KOPT-K1 (cell line): ENCODE results near the gene ZMYND8.

Experiments used
- H3K27ac ChIP-seq: fragments of 200-600 bp; sonication (generic); 2 replicates; pipeline ENCODE4 v1.5.1; 2016; ENCODE audit warnings: antibody characterized with exemption, mild to moderate bottlenecking, low read depth, low read length; ENCODE audit not compliant: poor library complexity, severe bottlenecking
- H3K36me3 ChIP-seq: fragments of 200-600 bp; sonication (generic); 2 replicates; pipeline ENCODE4 v1.5.1; 2017; ENCODE audit warnings: antibody characterized with exemption, mild to moderate bottlenecking, low read length, moderate library complexity; ENCODE audit not compliant: insufficient read depth
- H3K9me3 ChIP-seq: fragments of 200-600 bp; sonication (generic); 2 replicates; pipeline ENCODE4 v1.5.1; 2017; ENCODE audit warnings: antibody characterized with exemption, low read length, mild to moderate bottlenecking; ENCODE audit not compliant: insufficient read depth, poor library complexity, severe bottlenecking

The ZMYND8 gene

DNA sequence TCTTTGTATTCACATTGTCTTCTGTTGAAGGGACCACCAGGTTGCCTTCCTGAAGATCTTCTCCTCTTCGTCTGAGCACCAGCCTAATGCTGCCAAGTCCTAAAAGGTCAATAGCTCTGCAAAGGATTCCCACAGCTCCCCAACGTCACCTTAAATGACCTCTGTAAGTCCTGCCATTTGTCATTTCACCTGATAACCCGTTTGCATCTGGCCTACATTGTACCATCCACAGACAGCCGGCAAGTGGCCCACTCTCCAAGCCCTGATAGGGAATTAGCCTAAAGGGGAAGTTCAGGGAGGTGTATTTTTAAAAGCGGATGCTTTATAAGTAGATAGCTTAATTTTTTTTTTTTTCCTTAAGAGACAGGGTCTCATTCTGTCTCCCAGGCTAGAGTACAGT lies 127.8 kb downstream of the ZMYND8 start:
- peaks cover 78% of the 10 kb centered on the region for H3K36me3 ChIP-seq
- H3K27ac ChIP-seq: no peak overlapping the region
- H3K9me3 ChIP-seq: no peaks in the 10 kb centered on the region

DNA sequence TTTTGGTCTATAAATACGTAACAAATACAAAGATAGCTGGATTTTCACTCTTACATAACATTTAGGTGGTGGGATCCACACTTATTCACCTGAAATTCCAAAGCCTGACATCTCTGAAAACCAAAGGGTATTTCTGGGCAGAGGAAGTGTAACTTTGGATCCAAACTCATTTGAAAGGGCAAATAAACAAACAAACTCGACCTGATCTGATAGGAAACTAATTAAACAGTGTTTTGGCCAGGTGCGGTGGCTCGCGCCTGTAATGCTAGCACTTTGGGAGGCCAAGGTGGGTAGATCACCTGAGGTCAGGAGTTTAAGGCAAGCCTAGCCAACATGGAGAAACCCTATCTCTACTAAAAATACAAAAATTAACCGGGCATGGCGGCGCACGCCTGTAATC lies 128.9 kb downstream of the ZMYND8 start:
- Histone ChIP-seq H3K9me3 (no peaks in the 10 kb centered on the region), H3K36me3 (peaks cover 75% of the 10 kb centered on the region), H3K27ac (no peak overlapping the region)

DNA sequence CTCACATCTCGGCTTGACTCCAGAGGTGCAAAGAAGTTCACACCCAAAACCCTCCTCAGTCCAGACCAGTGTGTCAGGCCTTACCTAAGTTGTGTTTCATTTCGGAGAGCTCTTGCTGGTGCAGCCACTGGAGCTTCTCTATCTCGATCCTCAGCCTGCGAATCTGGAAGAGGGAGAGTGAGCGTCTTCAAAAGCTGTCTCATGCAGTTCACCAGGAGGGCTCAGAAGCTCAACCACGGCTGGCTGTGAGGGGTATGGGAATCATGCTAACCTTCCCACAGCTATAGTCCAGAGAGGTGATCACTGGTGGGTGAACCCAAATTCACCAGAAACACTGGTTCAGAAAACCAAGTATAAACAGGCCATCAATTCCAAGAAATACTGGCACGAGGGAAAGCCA lies 129.4 kb downstream of the ZMYND8 start:
- peaks cover 77% of the 10 kb centered on the region for H3K36me3 ChIP-seq
- H3K27ac ChIP-seq: no peak overlapping the region

DNA sequence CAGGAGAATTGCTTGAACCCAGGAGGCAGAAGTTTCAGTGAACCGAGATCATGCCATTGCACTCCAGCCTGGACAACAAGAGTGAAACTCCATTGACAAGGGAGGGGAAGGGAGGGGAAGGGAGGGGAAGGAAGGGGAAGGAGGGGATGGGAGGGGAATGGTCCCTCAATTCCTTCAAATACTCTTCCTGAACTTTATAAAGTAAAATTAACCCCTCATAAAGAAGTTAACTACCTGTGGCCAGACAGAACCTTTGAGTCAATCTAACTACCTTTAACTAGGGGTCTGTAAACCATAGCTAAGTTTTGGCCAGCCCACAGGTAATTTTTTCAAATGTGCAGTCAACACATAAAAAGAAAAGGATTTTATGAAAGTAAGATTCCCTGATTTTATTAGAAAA lies 131.0 kb downstream of the ZMYND8 start:
- Histone ChIP-seq H3K9me3 (no peaks in the 10 kb centered on the region), H3K36me3 (peaks cover 80% of the 10 kb centered on the region), H3K27ac (no peak overlapping the region)

More for the DNA sequence above, 129.4 kb downstream of the ZMYND8 start:
- no peaks in the 10 kb centered on the region for H3K9me3 ChIP-seq

DNA sequence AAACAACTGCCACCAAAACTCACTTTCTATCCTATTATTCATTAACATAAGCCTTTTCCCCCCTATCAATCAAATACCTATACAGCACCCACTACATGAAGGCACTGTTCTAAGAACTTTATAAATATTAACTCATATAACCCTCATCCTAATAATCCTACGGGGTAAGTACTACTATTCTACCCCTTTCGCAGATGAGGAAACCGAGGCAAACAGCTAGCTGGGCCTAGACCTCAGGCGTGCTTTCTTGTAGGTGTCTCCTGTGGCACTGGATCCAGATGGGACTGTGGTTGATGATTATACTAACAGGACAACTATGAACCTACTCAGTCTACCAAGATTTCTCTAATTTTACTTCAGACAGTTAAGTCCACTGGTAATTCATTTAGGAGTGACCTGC lies 131.6 kb downstream of the ZMYND8 start:
- H3K36me3 ChIP-seq: peaks cover 82% of the 10 kb centered on the region
- H3K9me3 ChIP-seq: no peaks in the 10 kb centered on the region
- no peak overlapping the region for H3K27ac ChIP-seq

DNA sequence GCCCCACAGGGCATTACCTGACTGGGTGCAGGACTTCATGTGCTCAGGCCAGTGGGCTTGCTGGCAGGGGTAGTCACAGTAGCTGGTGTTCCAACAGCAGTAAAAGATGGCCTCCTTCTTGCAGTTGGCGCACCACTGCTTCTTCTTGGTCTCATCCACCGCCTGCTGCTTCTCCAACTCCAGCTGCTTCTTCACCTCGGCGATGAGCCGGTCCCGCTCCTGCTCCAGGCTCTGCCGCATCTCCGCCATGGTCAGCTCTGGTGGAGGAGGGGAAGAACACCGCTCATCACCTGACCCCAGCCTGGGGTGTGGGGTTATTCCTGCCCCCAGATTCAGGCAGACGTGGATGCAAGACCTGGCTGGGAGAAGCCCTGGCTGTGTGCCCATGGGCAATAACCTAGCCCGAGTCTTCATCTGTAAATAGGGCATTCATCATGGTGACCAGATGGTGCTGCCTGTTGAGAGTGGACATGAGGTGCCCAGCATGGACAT lies 132.2 kb downstream of the ZMYND8 start:
- peaks cover 82% of the 10 kb centered on the region for H3K36me3 ChIP-seq
- H3K9me3 ChIP-seq: no peaks in the 10 kb centered on the region
- no peak overlapping the region for H3K27ac ChIP-seq

DNA sequence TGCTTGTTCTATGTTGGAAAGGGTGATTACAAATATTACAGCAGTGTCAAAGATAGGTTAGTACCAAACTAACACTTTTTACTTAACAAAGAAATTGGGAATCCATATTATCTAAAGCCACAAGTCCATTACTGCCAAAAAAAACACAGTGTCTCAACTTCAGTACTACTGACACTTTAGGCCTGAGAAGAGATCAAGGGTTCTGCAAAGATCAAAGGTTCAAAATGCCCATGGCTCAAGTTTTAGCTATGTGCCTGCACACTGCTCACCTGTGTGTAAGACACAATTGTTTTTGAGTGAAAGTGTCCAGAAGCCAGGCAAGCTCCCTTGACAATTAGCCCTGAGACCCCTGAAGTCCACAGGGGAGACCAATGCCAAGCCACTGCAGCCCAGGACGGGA lies 132.6 kb downstream of the ZMYND8 start:
- Histone ChIP-seq H3K27ac (no peak overlapping the region), H3K36me3 (peaks cover 79% of the 10 kb centered on the region), H3K9me3 (no peaks in the 10 kb centered on the region)

DNA sequence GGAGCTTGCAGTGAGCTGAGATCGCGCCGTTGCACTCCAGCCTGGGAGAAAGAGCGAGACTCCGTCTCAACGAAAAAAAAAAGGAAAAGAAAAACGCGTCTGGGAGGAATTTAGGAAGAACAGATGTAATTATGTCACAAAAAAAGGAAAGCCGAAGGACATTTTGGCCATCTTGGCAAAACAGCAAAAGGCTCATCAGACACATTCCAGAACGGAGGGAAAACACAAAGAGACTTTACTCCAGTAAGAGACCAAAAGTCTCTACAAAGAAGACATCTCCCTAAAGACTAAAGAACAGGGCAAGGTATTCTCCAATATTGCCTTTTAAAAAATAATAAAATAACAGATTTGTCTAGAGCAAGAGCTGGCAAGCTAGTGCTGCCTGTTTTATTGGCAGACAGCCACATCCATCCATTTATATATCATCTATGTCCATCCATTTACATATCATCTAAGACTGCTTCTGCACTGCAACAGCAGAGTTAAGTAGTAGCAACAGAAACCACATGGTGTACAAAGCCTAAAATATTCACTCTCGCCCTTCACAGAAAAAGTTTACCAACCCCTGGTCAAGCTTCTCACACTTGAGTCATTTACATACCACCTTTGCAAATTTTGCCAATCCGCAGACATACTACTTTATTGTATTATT lies 133.9 kb downstream of the ZMYND8 start:
- Histone ChIP-seq H3K27ac (no peak overlapping the region), H3K36me3 (peaks cover 79% of the 10 kb centered on the region), H3K9me3 (no peaks in the 10 kb centered on the region)

DNA sequence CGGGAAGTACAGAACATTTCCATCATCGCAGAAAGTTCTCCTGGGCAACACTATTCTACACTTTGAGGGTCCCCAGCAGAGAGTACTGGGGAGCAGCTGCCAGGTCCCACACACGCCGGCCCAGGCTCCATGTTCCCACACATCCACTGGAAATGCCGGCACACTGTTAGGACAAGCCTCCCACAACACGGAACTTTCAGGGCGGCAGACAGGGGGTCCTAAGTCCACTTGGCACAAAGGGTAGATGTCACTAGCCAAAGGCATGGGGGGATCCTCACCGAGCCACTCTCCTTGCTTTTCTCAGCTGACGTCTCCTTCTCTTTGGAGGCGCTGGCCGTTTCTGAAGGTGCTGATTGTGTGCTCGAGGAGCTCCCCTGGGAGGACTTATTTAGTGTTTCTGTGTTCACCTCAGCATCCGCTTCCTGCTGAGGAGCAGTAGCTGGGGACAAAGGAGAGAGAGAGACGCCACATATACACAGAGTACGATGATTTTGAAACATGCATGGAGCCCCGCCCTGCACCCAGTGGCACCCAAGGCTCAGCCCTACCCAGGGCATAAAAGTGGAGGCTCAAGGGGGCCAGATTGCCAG lies 135.4 kb downstream of the ZMYND8 start:
- peaks cover 77% of the 10 kb centered on the region for H3K36me3 ChIP-seq
- no peaks in the 10 kb centered on the region for H3K9me3 ChIP-seq
- H3K27ac ChIP-seq: no peak overlapping the region

DNA sequence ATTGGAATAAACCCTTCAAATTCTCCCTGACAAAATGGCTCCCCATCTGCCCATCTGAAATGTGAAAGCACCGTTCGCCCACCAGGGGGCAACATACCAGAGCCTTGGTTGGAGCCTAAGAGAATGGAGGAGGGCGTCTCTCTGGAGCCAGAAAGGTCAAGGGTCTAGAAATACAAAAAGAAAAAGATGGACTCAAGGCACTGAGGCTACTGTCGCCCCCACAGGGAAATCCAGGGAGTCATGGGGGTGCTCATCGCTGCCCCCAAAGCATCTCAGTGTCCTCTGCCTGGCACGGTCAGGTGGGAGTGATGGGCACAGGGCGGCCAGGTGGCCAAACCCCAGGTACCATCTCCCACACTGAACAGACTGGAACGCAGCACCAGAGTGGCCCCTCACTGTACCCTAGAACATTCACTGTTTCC lies 136.3 kb downstream of the ZMYND8 start:
- Histone ChIP-seq H3K36me3 (peaks cover 82% of the 10 kb centered on the region), H3K27ac (no peak overlapping the region), H3K9me3 (no peaks in the 10 kb centered on the region)

DNA sequence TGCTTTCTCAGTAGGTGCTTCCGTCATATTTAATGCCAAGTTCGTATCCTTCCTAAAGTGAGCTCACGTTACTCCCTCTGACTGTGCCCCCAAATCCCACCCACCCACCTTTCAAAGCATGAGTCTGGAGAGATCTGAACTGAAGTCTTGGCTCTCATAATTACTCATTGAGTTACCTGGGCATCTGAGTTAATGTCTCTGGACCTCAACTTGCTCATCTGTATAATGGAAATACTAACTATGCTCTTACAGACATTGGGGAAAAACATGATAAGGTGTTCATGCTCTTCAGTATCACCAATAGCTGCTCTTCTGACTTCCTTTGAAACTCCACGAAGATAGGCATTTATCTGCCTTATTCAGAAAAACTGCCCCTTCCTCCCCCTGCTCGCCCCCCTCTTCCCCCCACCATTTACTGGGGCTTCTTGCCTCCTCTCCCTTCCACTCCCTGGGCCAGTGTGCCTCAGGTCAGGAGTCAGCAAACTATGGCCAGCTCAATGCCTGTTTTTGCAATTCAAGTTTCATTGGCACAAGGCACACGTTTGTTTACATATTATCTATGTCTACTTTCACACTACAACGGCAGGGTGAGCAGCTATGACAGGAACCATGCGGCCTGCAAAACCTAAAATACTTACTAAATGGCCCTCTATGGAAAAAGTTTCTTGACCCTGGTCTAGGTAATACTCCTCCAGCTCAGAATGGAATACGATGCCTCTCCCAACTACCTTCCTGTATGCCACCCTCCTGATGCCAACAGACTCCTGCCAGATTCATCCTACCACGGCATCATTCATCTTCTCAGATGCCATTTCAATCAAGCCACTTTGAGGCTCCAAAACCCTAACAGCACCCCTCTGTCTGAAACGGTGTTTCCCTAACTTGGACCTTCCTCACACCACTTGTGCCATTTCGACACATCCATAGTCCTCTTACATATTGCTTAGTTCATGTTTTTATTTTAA lies 138.7 kb downstream of the ZMYND8 start:
- no peak overlapping the region for H3K27ac ChIP-seq
- no peaks in the 10 kb centered on the region for H3K9me3 ChIP-seq
- H3K36me3 ChIP-seq: peaks cover 83% of the 10 kb centered on the region

DNA sequence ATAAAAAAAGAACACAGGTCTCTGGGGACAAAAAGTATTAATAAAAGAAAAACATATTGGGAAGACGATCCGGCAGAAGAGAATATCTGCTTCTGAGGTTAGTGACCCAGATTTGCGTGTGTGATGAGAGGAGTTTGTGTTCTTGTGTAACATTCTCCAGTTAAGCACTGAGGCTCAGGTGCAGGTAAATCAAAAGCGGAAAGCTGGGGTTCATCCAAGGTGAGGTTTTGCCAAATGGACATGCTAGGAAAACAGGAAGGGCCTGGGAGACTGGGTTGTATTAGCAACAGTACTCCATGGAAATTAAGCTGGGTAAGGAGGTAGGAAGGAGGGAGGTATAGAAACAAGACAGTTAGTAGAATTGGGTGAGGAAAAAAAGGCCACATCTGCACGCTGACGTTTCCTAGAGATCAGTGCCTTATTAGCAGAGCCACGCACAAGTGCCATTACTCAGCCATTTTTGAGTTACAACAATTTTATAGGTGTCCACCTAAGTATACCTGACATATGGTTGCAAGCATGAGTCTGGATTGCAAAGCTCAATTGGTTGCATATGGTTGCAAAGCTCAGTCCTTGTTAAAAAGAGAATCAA lies 139.6 kb downstream of the ZMYND8 start:
- Histone ChIP-seq H3K36me3 (peaks cover 86% of the 10 kb centered on the region), H3K9me3 (no peaks in the 10 kb centered on the region), H3K27ac (no peak overlapping the region)

DNA sequence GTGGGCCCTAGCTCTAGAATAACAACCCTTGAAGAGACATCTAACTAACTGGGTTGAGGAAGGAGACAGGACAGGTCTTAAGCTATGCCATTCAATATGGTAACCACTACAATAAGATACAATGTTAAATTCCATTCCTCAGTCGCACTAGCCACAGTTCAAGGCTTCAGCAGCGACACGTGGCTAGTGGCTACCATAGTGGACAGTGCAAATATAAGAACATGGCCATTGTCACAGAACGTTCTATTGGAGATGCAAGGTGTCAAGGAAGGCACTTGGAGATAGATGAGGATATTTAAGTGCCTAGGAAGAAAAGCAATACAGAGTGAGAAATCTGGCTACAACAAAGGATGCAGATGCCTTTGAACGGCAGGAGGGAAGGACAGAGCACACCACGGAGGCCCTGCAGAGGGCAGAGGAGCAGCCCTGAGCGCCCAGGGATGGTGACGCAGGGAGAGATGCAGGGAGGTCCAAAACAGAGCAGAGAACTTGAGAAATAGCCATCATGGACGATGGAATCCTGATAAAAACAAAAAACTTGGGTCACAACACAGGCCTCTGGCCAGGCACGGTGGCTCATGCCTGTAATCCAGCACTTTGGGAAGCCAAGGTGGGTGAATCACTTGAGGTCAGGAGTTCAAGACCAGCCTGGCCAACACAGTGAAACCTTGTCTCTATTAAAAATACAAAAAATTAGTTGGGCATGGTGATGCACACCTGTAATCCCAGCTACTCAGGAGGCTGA lies 140.7 kb downstream of the ZMYND8 start:
- Histone ChIP-seq H3K36me3 (peaks cover 88% of the 10 kb centered on the region), H3K27ac (no peak overlapping the region)

DNA sequence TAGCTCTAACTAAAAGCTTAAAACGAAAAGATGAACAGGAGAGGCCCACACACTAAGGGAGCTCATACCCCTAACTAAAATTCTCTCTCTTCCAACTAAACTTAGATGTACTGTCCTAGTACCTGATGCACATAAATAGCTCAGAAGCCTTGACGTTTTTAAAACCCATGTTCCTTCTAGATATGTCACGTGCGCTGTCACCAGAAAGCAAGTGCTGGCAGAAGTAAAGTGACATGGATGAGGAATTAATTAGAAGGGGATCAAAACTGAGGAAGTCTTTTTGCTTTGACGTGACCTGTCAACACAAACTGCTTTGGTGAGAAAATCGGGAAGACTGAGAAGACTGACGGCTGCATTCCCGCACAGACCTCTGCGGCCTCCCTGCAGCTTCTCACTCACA lies 142.5 kb downstream of the ZMYND8 start:
- peaks cover 89% of the 10 kb centered on the region for H3K36me3 ChIP-seq
- no peak overlapping the region for H3K27ac ChIP-seq
- H3K9me3 ChIP-seq: no peaks in the 10 kb centered on the region

More for the DNA sequence above, 140.7 kb downstream of the ZMYND8 start:
- no peaks in the 10 kb centered on the region for H3K9me3 ChIP-seq
